Vagina (tissue), 2 donors: ENCODE data around the gene PAPPA. TPM values are rescaled to one million over a fixed set of nuclear protein-coding genes. Genes with fewer than 3 reads are reported as not detected.

Experiments used
- DNase-seq, 2 donors: peaks; one replicate each; pipeline ENCODE4 v3.0.0-alpha.2; 2017; ENCODE audit errors: extremely low spot score in 2 of 2
- H3K27ac ChIP-seq: fragments of 200-600 bp; sonication (generic); one replicate; pipeline ENCODE4 v1.5.1; 2019
- H3K27me3 ChIP-seq: fragments of 200-600 bp; sonication (generic); one replicate; pipeline ENCODE4 v1.5.1; 2019
- H3K36me3 ChIP-seq, 2 donors: fragments of 200-600 bp; sonication (generic); one replicate each; pipeline ENCODE4 v1.5.1; 2017 to 2019
- H3K4me1 ChIP-seq: fragments of 200-600 bp; sonication (generic); one replicate; pipeline ENCODE4 v1.5.1; 2019
- H3K4me3 ChIP-seq, 2 donors: fragments of 200-600 bp; sonication (generic); 1 replicate in 1 of 2; 2 replicates in 1 of 2; pipeline ENCODE4 v1.5.1; 2016 to 2019
- H3K9me3 ChIP-seq: fragments of 200-600 bp; sonication (generic); one replicate; pipeline ENCODE4 v1.5.1; 2019
- POLR2A ChIP-seq, 2 donors: fragments of 450-650 bp; IDR thresholded peaks; one replicate each; pipeline ENCODE4 v1.6.1; 2017; ENCODE audit warnings: antibody characterized with exemption in 2 of 2, mild to moderate bottlenecking in 2 of 2, moderate library complexity in 2 of 2
- POLR2AphosphoS5 ChIP-seq, 2 donors: sonication (generic); formaldehyde crosslinking; IDR thresholded peaks; one replicate each; pipeline ENCODE4 v1.9.0; 2017; ENCODE audit warnings: antibody characterized with exemption in 2 of 2, mild to moderate bottlenecking in 2 of 2, low read depth in 1 of 2; ENCODE audit not compliant: insufficient read depth in 1 of 2
- intact Hi-C: fragments of 100-400 bp; cut with DNase I; formaldehyde crosslinking; loops from one replicate; pipeline ENCODE4 v1.15.1; 2023
- total RNA-seq: library from RNA; depleted of rRNA; stranded (reverse); fragments of >200 nt; gene quantifications from one replicate; pipeline ENCODE4 v1.2.3, GENCODE V29; 2016
- TF ChIP-seq, protein P1 (sequence below), 3 experiments: fragments of 450-650 bp in 2 of 3; fragments of 200-600 bp in 1 of 3; sonication (generic) in 1 of 3; IDR thresholded peaks; one replicate each; pipeline ENCODE4 v1.5.1; 2017 to 2019; ENCODE audit warnings: antibody characterized with exemption in 3 of 3, mild to moderate bottlenecking in 2 of 3, moderate library complexity in 2 of 3

Gene PAPPA
- total RNA-seq, 1 donor from 2014 or later: 4.4 TPM

DNA sequence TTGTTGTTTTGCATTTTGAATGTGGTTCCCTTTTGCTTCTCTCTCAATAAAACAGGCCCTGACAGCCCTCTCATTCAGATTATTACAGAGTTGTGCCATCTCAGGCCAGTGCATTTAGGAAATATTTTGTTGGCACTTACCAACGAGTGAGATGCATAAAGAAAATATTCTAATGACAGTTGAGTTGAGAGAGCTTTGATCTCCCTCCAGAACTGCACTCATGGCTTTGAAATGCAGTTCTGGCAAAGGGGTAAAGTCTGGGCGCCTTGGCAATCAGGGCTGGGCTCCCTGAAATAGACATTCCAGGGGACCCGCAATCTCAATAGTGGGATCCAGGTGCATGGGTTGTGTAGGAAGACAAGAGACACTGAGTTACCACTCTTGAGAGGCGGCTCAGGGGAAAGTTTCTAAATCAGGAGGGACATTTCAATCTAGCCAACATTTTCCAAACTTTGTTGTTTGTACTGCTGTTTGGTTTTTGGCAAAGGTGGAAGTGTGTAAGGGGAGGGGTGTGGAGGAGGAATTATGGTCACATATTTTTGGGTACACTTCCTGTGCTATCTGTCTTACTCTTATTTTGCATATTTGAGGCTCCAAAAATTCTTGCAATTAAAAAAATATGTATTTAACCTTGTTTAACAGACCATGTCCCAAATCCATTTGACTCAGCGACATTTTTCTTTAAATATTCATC lies 48.8 kb downstream of the PAPPA start:
- Histone ChIP-seq H3K27ac (no peak overlapping the region), H3K4me1 (no peaks in the 10 kb centered on the region), H3K27me3 (no peaks in the 10 kb centered on the region), H3K36me3 (no peaks in the 10 kb centered on the region), H3K4me3 (no peak overlapping the region), H3K9me3 (no peaks in the 10 kb centered on the region)
- intact Hi-C loops: no loop called here
- no peak for DNase-seq
- TF ChIP-seq POLR2AphosphoS5 (IDR thresholded peaks at IDR 0.05; ENCODE audit: insufficient read depth in 1 of 2, low read depth in 1 of 2) (no peak), POLR2A (IDR thresholded peaks at IDR 0.05) (no peak)
- TF ChIP-seq, protein P1, sequence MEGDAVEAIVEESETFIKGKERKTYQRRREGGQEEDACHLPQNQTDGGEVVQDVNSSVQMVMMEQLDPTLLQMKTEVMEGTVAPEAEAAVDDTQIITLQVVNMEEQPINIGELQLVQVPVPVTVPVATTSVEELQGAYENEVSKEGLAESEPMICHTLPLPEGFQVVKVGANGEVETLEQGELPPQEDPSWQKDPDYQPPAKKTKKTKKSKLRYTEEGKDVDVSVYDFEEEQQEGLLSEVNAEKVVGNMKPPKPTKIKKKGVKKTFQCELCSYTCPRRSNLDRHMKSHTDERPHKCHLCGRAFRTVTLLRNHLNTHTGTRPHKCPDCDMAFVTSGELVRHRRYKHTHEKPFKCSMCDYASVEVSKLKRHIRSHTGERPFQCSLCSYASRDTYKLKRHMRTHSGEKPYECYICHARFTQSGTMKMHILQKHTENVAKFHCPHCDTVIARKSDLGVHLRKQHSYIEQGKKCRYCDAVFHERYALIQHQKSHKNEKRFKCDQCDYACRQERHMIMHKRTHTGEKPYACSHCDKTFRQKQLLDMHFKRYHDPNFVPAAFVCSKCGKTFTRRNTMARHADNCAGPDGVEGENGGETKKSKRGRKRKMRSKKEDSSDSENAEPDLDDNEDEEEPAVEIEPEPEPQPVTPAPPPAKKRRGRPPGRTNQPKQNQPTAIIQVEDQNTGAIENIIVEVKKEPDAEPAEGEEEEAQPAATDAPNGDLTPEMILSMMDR (IDR thresholded peaks at IDR 0.05): no peak

DNA sequence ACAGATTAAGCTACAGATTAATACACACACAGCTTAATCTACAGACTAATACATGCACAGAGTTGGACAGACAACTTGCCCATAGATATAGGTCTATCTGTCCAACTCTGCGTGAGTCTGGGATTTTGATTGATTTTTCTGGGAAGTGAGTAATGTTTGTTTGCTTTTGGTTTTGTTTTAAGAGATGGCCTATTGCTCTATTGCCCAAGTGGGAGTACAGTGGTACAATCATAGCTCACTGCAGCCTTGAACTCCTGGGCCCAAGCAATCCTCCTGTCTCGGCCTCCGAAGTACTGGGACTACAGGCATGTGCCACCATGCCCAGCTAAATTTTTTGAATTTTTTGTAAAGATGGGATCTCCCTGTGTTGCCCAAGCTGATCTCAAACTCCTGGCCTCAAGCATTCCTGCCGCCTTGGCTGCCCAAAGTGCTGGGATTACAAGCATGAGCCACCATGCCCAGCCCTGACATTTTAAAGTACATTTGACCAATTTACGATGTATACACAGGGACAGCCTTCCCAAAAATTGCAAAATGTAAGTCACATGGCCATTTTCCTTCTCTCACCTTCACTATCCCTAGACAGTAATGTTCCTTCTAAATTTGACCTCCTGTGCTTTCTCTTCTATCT lies 50.8 kb downstream of the PAPPA start:
- Histone ChIP-seq H3K27me3 (no peaks in the 10 kb centered on the region), H3K4me3 (no peak overlapping the region), H3K4me1 (no peaks in the 10 kb centered on the region), H3K27ac (no peak overlapping the region), H3K36me3 (no peaks in the 10 kb centered on the region), H3K9me3 (no peaks in the 10 kb centered on the region)
- TF ChIP-seq, protein P1 (IDR thresholded peaks at IDR 0.05): no peak
- TF ChIP-seq POLR2AphosphoS5 (IDR thresholded peaks at IDR 0.05; ENCODE audit: insufficient read depth in 1 of 2, low read depth in 1 of 2) (no peak), POLR2A (IDR thresholded peaks at IDR 0.05) (no peak)
- DNase-seq: no peak
- intact Hi-C loops: no loop called here

DNA sequence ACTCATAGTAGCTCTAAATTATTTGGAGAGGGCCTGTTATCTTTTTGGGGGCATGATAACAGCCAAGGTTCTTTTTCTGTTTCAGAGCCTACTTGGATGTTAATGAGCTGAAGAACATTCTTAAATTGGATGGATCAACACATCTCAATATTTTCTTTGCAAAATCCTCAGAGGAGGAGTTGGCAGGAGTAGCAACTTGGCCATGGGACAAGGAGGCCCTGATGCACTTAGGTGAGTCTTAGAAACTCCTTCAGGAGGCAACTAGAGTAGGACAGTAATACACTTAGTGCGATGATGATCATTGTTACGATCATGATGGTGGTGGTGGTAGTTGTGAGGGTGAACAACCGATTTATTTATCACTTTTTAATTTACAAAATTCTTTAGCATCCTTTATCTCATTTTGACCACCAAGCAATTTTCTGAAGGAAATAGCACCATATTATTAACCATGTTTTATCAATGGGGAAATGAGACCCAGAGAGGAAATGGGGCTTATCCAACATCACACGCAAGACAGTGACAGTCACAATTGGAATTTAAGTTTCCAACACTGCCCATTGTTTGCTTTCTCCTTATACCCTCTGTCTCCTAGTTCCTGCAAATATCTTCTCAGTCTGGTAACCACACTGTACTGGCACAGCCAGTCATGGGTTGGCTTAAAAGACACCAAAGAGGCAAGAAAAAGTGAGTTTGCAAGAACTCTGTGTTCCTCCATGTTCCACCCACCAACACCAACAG lies 54.0 kb downstream of the PAPPA start:
- Histone ChIP-seq H3K4me3 (no peak overlapping the region), H3K4me1 (no peaks in the 10 kb centered on the region), H3K27ac (no peak overlapping the region), H3K36me3 (no peaks in the 10 kb centered on the region), H3K27me3 (no peaks in the 10 kb centered on the region), H3K9me3 (no peaks in the 10 kb centered on the region)
- intact Hi-C loops: no loop called here
- TF ChIP-seq, protein P1 (IDR thresholded peaks at IDR 0.05): no peak
- no peak for TF ChIP-seq POLR2AphosphoS5 (IDR thresholded peaks at IDR 0.05; ENCODE audit: insufficient read depth in 1 of 2, low read depth in 1 of 2)
- TF ChIP-seq POLR2A (IDR thresholded peaks at IDR 0.05): no peak
- no peak for DNase-seq

DNA sequence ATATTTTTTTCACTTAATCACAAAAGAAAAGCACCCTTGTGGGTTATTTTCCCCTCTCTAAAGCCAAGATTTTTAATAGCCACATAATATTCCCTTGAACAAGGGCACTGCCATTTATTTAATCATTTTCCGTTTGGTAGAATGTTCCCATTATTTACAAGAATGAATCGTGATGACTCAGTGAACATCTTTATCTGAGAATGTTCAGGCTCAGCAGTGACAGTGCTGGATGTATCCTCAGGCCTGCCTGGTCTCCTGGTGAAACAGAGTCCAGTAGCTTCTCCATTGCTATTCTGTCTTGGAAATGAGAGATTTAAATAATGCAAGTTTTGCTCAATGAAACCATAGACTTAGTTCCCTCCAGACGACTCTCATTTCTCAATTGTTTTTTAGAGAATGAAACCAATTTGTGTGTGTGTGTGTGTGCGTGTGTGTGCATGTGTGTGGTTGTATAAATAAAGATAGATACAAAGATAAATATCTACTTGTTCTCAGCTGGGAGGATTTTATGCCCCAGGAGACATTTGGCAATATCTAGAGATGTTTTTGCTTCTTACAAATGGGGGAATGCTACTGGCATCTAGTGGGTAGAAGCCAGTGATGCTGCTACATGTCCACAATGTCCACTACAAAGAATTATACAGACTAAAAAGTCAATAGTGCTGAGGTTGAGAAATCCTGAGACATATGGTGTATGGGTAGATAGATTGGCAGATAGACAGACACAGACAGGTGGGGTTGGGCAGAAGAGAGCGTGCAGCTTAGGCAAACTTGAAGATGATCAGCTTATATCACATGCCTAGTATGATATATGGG lies 55.0 kb downstream of the PAPPA start:
- H3K4me3 ChIP-seq: no peak overlapping the region
- TF ChIP-seq, protein P1 (IDR thresholded peaks at IDR 0.05): no peak
- TF ChIP-seq POLR2AphosphoS5 (IDR thresholded peaks at IDR 0.05; ENCODE audit: insufficient read depth in 1 of 2, low read depth in 1 of 2) (no peak), POLR2A (IDR thresholded peaks at IDR 0.05) (no peak)
- intact Hi-C loops: no loop called here
- H3K36me3 ChIP-seq: no peaks in the 10 kb centered on the region
- H3K27me3 ChIP-seq: no peaks in the 10 kb centered on the region
- DNase-seq: no peak
- no peak overlapping the region for H3K27ac ChIP-seq
- no peaks in the 10 kb centered on the region for H3K4me1 ChIP-seq
- no peaks in the 10 kb centered on the region for H3K9me3 ChIP-seq
